SK-N-SH (cell line): ENCODE measurements around the gene DNHD1. TPM values are rescaled to one million over a fixed set of nuclear protein-coding genes. Genes with fewer than 3 reads are reported as not detected.

ENCODE experiments used
- CTCF ChIA-PET: fragments of 300-600, 350-600 bp; formaldehyde crosslinking; extraction: SDS; loops from one replicate; lab custom pipeline; 2021; lab: Yijun Ruan, JAX
- POLR2A ChIA-PET: fragments of 350-600 bp; sonication (Branson Sonifier 250); formaldehyde crosslinking; extraction: SDS; loops from one replicate; lab custom pipeline; 2020; ENCODE audit warnings: antibody characterized with exemption, inconsistent platforms; lab: Yijun Ruan, JAX
- DNase-seq: peaks from one replicate; pipeline ENCODE4 v3.0.0; 2012
- H2AFZ ChIP-seq: fragments of 200-600 bp; sonication (generic); 2 replicates; pipeline ENCODE4 v1.8.1; 2016; ENCODE audit warnings: antibody characterized with exemption, mild to moderate bottlenecking, low read depth
- H3F3A ChIP-seq: fragments of 200-600 bp; sonication (generic); replicated peaks from 2 replicates; pipeline ENCODE3; 2016; ENCODE audit warnings: antibody characterized with exemption, mild to moderate bottlenecking; ENCODE audit not compliant: insufficient read depth
- H3K27ac ChIP-seq, 2 experiments: fragments of 200-500 bp in 1 of 2; fragments of 200-600 bp in 1 of 2; sonication (Bioruptor generic) in 1 of 2; sonication (generic), shearing (Covaris generic) in 1 of 2; 2 replicates each; pipeline versions ENCODE4 v1.5.1 to v1.6.1; 2014 to 2016; ENCODE audit warnings: low read depth in 2 of 2, inconsistent platforms in 1 of 2, low read length in 1 of 2, mild to moderate bottlenecking in 1 of 2, mixed read lengths in 1 of 2
- H3K27me3 ChIP-seq: fragments of 200-600 bp; sonication (generic), shearing (Covaris generic); 2 replicates; pipeline ENCODE4 v1.6.1; 2016; ENCODE audit warnings: mixed run types; ENCODE audit not compliant: insufficient read depth
- H3K36me3 ChIP-seq, 2 experiments: fragments of 200-500 bp in 1 of 2; fragments of 200-600 bp in 1 of 2; sonication (Bioruptor generic) in 1 of 2; sonication (generic) in 1 of 2; replicated peaks in 1 of 2; 2 replicates each; pipeline versions ENCODE3 to v1.5.1; 2014 to 2016; ENCODE audit warnings: low read length in 1 of 2, mild to moderate bottlenecking in 1 of 2; ENCODE audit not compliant: insufficient read depth in 2 of 2, control insufficient read depth in 1 of 2
- H3K4me1 ChIP-seq, 2 experiments: fragments of 200-500 bp in 1 of 2; fragments of 200-600 bp in 1 of 2; sonication (Bioruptor generic) in 1 of 2; sonication (generic), shearing (Covaris generic) in 1 of 2; 2 replicates each; pipeline versions ENCODE4 v1.5.1 to v1.6.1; 2014 to 2016; ENCODE audit warnings: low read depth in 1 of 2, low read length in 1 of 2, mixed run types in 1 of 2; ENCODE audit not compliant: insufficient read depth in 2 of 2, control insufficient read depth in 1 of 2
- H3K4me2 ChIP-seq: fragments of 200-600 bp; sonication (generic), shearing (Covaris generic); 2 replicates; pipeline ENCODE4 v1.6.1; 2017; ENCODE audit warnings: mixed run types
- H3K4me3 ChIP-seq, 2 experiments: fragments of 200-500 bp in 1 of 2; fragments of 200-600 bp in 1 of 2; sonication (Bioruptor generic) in 1 of 2; sonication (generic), shearing (Covaris generic) in 1 of 2; 2 replicates each; pipeline versions ENCODE4 v1.5.1 to v1.8.1; 2014 to 2016; ENCODE audit warnings: low read depth in 2 of 2, inconsistent platforms in 1 of 2, low read length in 1 of 2, mild to moderate bottlenecking in 1 of 2, mixed read lengths in 1 of 2, moderate library complexity in 1 of 2
- H3K79me2 ChIP-seq: fragments of 200-600 bp; sonication (generic); 2 replicates; pipeline ENCODE4 v1.8.1; 2017; ENCODE audit warnings: mild to moderate bottlenecking; ENCODE audit not compliant: insufficient read depth
- H3K9ac ChIP-seq: fragments of 200-600 bp; sonication (generic); 2 replicates; pipeline ENCODE4 v1.6.1; 2017; ENCODE audit warnings: mixed run types
- H3K9me2 ChIP-seq: fragments of 200-600 bp; sonication (generic); 2 replicates; pipeline ENCODE4 v1.6.1; 2017; ENCODE audit warnings: mixed run types
- H3K9me3 ChIP-seq: fragments of 200-600 bp; sonication (generic); 2 replicates; pipeline ENCODE4 v1.6.1; 2017; ENCODE audit warnings: mixed run types, mild to moderate bottlenecking, moderate library complexity
- H4K20me1 ChIP-seq: fragments of 200-600 bp; sonication (generic); 2 replicates; pipeline ENCODE4 v1.6.1; 2017; ENCODE audit warnings: mild to moderate bottlenecking, mixed run types; ENCODE audit not compliant: insufficient read depth
- EP300 ChIP-seq, 2 experiments: IDR thresholded peaks; 2 replicates each; pipeline versions ENCODE4 v1.4.0 to v1.6.1; 2012; ENCODE audit warnings: borderline replicate concordance in 1 of 2, low read depth in 1 of 2, low read length in 1 of 2
- GABPA ChIP-seq: IDR thresholded peaks from 2 replicates; pipeline ENCODE4 v1.4.0; 2012; ENCODE audit warnings: low read depth, mild to moderate bottlenecking
- NFIC ChIP-seq: IDR thresholded peaks from 2 replicates; pipeline ENCODE4 v1.4.0; 2012; ENCODE audit warnings: borderline replicate concordance
- POLR2AphosphoS5 ChIP-seq: IDR thresholded peaks from 2 replicates; pipeline ENCODE4 v1.6.1; 2012; ENCODE audit warnings: low read depth, low read length
- RXRA ChIP-seq: IDR thresholded peaks from 2 replicates; pipeline ENCODE4 v1.4.0; 2012; ENCODE audit warnings: low read depth, mild to moderate bottlenecking, borderline replicate concordance
- TCF12 ChIP-seq: IDR thresholded peaks from 2 replicates; pipeline ENCODE4 v1.4.0; 2012
- YY1 ChIP-seq: IDR thresholded peaks from 2 replicates; pipeline ENCODE4 v1.4.0; 2012; ENCODE audit warnings: low read depth, mild to moderate bottlenecking
- WGBS: methylation state at CpG from one replicate; pipeline ENCODE4 v1.1.6; 2017; ENCODE audit warnings: low lambda C conversion rate; 5-methylcytosine and 5-hydroxymethylcytosine counted together
- polyA plus RNA-seq, 3 experiments: library from polyadenylated mRNA; depleted of rRNA; stranded (reverse); fragments of >200 nt; gene quantifications; 2 replicates each; pipeline ENCODE4 v1.2.3, GENCODE V29; 2012
- TF ChIP-seq, protein P1 (sequence below): IDR thresholded peaks from 2 replicates; pipeline ENCODE4; 2012
- TF ChIP-seq, protein P2 (sequence below): fragments of 200-600 bp; sonication (generic); IDR thresholded peaks from 2 replicates; pipeline ENCODE4 v1.6.1; 2017; ENCODE audit warnings: antibody characterized with exemption, mild to moderate bottlenecking, moderate library complexity
- TF ChIP-seq, protein P3 (sequence below): IDR thresholded peaks from 2 replicates; pipeline ENCODE4 v1.4.0; 2012; ENCODE audit warnings: low read depth
- TF ChIP-seq, protein P4 (sequence below): fragments of 150-350 bp; IDR thresholded peaks from 2 replicates; pipeline ENCODE4 v1.6.1; 2017; ENCODE audit warnings: antibody characterized with exemption, low read length, low read depth, borderline replicate concordance

DNHD1 gene
- polyA plus RNA-seq, 1 of the 3 experiments (the other 2 are of a cell fraction) = 5.3 TPM

DNA sequence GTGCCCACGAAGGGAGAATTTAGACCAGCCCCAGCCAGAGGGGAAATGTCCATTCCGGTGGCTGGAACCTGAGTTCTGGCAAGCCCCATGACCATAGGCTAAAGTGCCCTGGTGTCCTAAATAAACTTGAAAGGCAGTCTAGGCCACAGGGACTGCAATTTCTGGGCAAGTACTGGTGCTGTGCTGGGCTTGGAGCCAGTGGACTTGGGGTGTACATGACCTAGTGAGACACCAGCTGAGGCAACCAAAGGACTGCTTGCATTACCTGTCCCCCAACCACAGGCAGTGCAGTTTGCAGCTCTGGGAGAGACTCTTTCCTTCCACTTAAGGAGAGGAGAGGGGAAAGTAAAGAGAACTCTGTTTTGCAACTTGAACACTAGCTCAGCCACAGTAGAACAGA is 82.6 kb downstream of the DNHD1 start:
- H3K36me3 ChIP-seq = peaks cover 0 to 10% of the 10 kb centered on the region in 2 experiments
- H3K4me3 ChIP-seq = no peak overlapping the region
- CTCF ChIA-PET = interaction anchor here (0.7 to 2.1 kb wide), 6 partner anchors 11 to 200 kb away, joined by 3 to 9 read pairs (median 3); no protein-coding TSS in a partner anchor
- peaks cover 2% of the 10 kb centered on the region; the same call in 1 of the 2 replicates for H3K9me2 ChIP-seq
- peaks cover 28% of the 10 kb centered on the region for H3F3A ChIP-seq
- POLR2A ChIA-PET = no interaction called here
- H3K4me1 ChIP-seq = peaks cover 17 to 22% of the 10 kb centered on the region in 2 experiments
- TF ChIP-seq POLR2AphosphoS5 = no peak
- peaks cover 24% of the 10 kb centered on the region; the same call in 1 of the 2 replicates for H3K9me3 ChIP-seq
- WGBS = 81% methylated on average over 2 of the region's 2 CpGs
- peaks cover 7% of the 10 kb centered on the region; the same call in 1 of the 2 replicates for H3K79me2 ChIP-seq
- H3K9ac ChIP-seq = no peak overlapping the region
- H3K27me3 ChIP-seq = no peaks in the 10 kb centered on the region
- H4K20me1 ChIP-seq = no peaks in the 10 kb centered on the region; the same call in 1 of the 2 replicates
- no peak overlapping the region for H2AFZ ChIP-seq
- no peak overlapping the region for H3K4me2 ChIP-seq
- no peak overlapping the region for H3K27ac ChIP-seq
- no peak for DNase-seq

DNA sequence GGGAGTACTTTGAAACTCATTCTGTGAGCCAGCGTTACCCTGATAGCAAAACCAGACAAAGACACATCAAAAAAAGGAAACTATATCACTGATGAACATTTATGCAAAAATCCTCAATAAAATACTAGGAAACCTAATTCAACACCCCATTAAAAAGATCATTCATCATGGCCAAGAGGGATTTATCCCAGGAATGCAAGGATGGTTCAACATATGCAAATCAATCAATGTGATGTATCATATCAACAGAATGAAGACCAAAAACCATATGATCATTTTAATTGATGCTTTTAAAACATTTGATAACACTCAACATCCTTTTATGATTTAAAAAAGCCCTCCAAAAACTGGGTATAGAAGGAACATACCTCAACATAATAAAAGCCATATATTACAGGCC is 86.5 kb downstream of the DNHD1 start:
- no peaks in the 10 kb centered on the region for H4K20me1 ChIP-seq
- no peak overlapping the region for H3K4me2 ChIP-seq
- DNase-seq = no peak
- no peak overlapping the region for H3K4me3 ChIP-seq
- no peak overlapping the region for H2AFZ ChIP-seq
- peaks cover 7% of the 10 kb centered on the region; the same call in 1 of the 2 replicates for H3K79me2 ChIP-seq
- H3K9ac ChIP-seq = no peak overlapping the region
- peaks cover 27% of the 10 kb centered on the region; the same call in 1 of the 2 replicates for H3K9me3 ChIP-seq
- peaks cover 2% of the 10 kb centered on the region; the same call in 1 of the 2 replicates for H3K9me2 ChIP-seq
- POLR2A ChIA-PET = no interaction called here
- H3K27me3 ChIP-seq = no peaks in the 10 kb centered on the region
- H3K27ac ChIP-seq = no peak overlapping the region
- H3K36me3 ChIP-seq = peaks cover 0 to 14% of the 10 kb centered on the region in 2 experiments
- TF ChIP-seq, protein P1, sequence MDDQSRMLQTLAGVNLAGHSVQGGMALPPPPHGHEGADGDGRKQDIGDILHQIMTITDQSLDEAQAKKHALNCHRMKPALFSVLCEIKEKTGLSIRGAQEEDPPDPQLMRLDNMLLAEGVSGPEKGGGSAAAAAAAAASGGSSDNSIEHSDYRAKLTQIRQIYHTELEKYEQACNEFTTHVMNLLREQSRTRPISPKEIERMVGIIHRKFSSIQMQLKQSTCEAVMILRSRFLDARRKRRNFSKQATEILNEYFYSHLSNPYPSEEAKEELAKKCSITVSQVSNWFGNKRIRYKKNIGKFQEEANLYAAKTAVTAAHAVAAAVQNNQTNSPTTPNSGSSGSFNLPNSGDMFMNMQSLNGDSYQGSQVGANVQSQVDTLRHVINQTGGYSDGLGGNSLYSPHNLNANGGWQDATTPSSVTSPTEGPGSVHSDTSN = no peak
- TF ChIP-seq YY1 = no peak
- TF ChIP-seq, all 33 proteins: peak for 0
- H3F3A ChIP-seq = peaks cover 9% of the 10 kb centered on the region
- CTCF ChIA-PET = no interaction called here
- WGBS = 93% methylated on average over 1 of the region's 1 CpG
- H3K4me1 ChIP-seq = peaks cover 8 to 11% of the 10 kb centered on the region in 2 experiments; a peak in 2 of 4 replicates

DNA sequence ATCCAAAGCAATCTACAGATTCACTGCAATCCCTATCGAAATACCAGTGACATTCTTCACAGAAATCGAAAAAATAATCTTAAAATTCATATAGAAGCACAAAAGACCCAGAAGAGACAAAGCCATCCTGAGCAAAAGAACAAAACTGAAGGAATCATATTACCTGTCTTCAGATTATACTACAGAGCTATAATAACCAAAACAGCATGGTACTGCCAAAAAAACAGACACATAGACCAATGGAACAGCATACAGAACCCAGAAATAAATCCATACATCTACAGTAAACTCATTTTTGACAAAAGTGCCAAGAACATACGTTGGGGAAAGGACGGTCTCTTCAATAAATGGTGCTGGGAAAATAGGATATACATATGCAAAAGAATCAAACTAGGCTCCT is 87.4 kb downstream of the DNHD1 start:
- Histone ChIP-seq H3K9me3 (peaks cover 27% of the 10 kb centered on the region; the same call in 1 of the 2 replicates), H3K27me3 (no peaks in the 10 kb centered on the region), H3K9ac (no peak overlapping the region), H3K27ac (no peak overlapping the region), H3K4me1 (peaks cover 8 to 11% of the 10 kb centered on the region in 2 experiments; a peak in 2 of 4 replicates), H2AFZ (no peak overlapping the region), H3K9me2 (peaks cover 2% of the 10 kb centered on the region; the same call in 1 of the 2 replicates), H3F3A (peaks cover 7% of the 10 kb centered on the region), H4K20me1 (no peaks in the 10 kb centered on the region), H3K79me2 (peaks cover 7% of the 10 kb centered on the region; the same call in 1 of the 2 replicates), H3K4me2 (no peak overlapping the region), H3K36me3 (peaks cover 0 to 14% of the 10 kb centered on the region in 2 experiments), H3K4me3 (no peak overlapping the region)
- ChIA-PET CTCF (interaction anchor here (1.0 to 1.6 kb wide), 2 partner anchors 14 to 53 kb away, joined by 3 to 7 read pairs; no protein-coding TSS in a partner anchor), POLR2A (no interaction called here)
- no peak for DNase-seq
- WGBS = 82% methylated on average over 4 of the region's 4 CpGs
- TF ChIP-seq RXRA (no peak), EP300 (IDR thresholded peaks at IDR 0.05; ENCODE audit: borderline replicate concordance in 1 of 2, low read depth in 1 of 2, low read length in 1 of 2) (no peak), GABPA (no peak), NFIC (no peak), TCF12 (no peak)
- TF ChIP-seq, protein P2, sequence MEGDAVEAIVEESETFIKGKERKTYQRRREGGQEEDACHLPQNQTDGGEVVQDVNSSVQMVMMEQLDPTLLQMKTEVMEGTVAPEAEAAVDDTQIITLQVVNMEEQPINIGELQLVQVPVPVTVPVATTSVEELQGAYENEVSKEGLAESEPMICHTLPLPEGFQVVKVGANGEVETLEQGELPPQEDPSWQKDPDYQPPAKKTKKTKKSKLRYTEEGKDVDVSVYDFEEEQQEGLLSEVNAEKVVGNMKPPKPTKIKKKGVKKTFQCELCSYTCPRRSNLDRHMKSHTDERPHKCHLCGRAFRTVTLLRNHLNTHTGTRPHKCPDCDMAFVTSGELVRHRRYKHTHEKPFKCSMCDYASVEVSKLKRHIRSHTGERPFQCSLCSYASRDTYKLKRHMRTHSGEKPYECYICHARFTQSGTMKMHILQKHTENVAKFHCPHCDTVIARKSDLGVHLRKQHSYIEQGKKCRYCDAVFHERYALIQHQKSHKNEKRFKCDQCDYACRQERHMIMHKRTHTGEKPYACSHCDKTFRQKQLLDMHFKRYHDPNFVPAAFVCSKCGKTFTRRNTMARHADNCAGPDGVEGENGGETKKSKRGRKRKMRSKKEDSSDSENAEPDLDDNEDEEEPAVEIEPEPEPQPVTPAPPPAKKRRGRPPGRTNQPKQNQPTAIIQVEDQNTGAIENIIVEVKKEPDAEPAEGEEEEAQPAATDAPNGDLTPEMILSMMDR = no peak
- TF ChIP-seq, protein P3, sequence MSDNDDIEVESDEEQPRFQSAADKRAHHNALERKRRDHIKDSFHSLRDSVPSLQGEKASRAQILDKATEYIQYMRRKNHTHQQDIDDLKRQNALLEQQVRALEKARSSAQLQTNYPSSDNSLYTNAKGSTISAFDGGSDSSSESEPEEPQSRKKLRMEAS = no peak
- TF ChIP-seq, protein P4, sequence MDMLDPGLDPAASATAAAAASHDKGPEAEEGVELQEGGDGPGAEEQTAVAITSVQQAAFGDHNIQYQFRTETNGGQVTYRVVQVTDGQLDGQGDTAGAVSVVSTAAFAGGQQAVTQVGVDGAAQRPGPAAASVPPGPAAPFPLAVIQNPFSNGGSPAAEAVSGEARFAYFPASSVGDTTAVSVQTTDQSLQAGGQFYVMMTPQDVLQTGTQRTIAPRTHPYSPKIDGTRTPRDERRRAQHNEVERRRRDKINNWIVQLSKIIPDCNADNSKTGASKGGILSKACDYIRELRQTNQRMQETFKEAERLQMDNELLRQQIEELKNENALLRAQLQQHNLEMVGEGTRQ = no peak
